D721Med (cell line): ENCODE data around the gene SART3.

Source experiments
- DNase-seq: peaks from one replicate; pipeline ENCODE4 v3.0.0; 2011; ENCODE audit warnings: low spot score; ENCODE audit not compliant: insufficient read length
- FAIRE-seq: peaks from 2 replicates; lab custom pipeline; 2011; peaks lifted over from hg19 to GRCh38; lab: Jason Lieb, UNC
- TF ChIP-seq, protein P1 (sequence below): IDR thresholded peaks from 2 replicates; pipeline ENCODE4 v1.5.1; 2012; ENCODE audit warnings: mild to moderate bottlenecking, control low read depth; ENCODE audit not compliant: insufficient read depth; ENCODE audit errors: missing control alignments

The SART3 gene, protein sequence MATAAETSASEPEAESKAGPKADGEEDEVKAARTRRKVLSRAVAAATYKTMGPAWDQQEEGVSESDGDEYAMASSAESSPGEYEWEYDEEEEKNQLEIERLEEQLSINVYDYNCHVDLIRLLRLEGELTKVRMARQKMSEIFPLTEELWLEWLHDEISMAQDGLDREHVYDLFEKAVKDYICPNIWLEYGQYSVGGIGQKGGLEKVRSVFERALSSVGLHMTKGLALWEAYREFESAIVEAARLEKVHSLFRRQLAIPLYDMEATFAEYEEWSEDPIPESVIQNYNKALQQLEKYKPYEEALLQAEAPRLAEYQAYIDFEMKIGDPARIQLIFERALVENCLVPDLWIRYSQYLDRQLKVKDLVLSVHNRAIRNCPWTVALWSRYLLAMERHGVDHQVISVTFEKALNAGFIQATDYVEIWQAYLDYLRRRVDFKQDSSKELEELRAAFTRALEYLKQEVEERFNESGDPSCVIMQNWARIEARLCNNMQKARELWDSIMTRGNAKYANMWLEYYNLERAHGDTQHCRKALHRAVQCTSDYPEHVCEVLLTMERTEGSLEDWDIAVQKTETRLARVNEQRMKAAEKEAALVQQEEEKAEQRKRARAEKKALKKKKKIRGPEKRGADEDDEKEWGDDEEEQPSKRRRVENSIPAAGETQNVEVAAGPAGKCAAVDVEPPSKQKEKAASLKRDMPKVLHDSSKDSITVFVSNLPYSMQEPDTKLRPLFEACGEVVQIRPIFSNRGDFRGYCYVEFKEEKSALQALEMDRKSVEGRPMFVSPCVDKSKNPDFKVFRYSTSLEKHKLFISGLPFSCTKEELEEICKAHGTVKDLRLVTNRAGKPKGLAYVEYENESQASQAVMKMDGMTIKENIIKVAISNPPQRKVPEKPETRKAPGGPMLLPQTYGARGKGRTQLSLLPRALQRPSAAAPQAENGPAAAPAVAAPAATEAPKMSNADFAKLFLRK

DNA sequence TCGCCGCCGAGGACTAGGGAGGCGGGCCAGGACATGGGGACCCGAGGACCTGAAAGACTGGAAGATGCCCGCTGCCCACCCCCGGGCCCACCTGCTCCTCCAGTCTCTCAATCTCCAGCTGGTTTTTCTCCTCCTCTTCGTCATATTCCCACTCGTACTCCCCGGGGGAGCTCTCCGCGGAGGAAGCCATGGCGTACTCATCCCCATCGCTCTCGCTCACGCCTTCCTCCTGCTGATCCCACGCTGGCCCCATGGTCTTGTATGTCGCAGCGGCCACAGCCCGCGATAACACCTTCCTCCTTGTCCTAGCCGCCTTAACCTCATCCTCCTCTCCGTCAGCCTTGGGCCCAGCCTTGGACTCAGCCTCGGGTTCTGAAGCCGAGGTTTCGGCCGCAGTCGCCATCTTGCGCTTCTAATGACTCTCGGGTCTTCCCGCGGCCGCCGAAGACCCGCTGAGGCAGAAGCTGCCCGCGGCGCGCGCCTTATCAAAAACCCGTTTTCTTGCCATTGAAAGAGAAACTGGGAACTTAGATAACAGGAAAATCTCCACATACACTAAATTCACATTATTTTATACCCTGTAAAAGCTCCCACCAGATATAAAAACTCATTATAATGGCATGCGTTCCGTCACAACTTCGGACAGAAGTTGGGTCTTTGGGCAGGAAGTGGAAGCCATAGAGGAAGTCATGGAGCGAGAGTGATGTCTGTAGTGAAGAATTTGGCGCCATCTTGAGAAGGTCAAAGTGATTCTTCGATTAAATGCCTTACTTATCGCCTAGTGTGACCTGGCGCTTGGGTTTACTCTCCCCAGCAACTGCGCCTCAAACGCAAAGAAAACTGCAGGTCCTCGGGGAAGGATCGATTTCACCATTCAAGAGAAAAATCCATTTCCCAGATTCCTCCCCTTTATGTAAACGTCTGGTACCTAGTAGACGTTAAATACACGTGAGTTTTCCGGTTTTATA is at the start of gene SART3:
TSS of gene SART3 (minus strand) at position 422 of the 968 bp plus-strand sequence. CDS start at position 403, 19 bp downstream.
- peak; percentile 78 for DNase-seq
- FAIRE-seq, result no peak
- TF ChIP-seq, protein P1, sequence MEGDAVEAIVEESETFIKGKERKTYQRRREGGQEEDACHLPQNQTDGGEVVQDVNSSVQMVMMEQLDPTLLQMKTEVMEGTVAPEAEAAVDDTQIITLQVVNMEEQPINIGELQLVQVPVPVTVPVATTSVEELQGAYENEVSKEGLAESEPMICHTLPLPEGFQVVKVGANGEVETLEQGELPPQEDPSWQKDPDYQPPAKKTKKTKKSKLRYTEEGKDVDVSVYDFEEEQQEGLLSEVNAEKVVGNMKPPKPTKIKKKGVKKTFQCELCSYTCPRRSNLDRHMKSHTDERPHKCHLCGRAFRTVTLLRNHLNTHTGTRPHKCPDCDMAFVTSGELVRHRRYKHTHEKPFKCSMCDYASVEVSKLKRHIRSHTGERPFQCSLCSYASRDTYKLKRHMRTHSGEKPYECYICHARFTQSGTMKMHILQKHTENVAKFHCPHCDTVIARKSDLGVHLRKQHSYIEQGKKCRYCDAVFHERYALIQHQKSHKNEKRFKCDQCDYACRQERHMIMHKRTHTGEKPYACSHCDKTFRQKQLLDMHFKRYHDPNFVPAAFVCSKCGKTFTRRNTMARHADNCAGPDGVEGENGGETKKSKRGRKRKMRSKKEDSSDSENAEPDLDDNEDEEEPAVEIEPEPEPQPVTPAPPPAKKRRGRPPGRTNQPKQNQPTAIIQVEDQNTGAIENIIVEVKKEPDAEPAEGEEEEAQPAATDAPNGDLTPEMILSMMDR, result no peak

DNA sequence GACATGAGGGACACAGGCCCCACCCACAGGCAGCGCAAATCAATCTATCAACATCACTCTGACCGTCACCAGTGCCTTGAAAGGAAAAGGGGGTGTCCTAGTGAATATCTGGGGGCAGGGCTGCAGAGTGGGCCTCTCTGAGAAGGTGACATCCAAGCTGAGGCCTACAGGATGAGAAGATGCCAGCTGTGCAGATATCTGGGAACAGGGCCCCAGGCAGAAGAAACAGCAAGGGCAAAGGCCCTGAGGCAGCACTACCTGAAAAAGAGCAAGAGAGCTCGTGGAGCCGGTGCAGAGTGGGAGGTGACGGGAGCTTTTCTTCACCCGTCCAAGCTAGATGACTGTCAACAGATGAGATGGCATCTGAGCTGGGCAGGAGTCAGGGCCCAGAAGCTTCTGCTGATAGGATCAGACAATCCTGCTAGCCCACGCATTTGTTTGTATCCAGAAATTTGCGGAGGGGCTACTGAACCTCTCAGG is 49.4 kb upstream of the SART3 start:
- FAIRE-seq, result no peak
- TF ChIP-seq, protein P1, result no peak
- DNase-seq, result no peak

DNA sequence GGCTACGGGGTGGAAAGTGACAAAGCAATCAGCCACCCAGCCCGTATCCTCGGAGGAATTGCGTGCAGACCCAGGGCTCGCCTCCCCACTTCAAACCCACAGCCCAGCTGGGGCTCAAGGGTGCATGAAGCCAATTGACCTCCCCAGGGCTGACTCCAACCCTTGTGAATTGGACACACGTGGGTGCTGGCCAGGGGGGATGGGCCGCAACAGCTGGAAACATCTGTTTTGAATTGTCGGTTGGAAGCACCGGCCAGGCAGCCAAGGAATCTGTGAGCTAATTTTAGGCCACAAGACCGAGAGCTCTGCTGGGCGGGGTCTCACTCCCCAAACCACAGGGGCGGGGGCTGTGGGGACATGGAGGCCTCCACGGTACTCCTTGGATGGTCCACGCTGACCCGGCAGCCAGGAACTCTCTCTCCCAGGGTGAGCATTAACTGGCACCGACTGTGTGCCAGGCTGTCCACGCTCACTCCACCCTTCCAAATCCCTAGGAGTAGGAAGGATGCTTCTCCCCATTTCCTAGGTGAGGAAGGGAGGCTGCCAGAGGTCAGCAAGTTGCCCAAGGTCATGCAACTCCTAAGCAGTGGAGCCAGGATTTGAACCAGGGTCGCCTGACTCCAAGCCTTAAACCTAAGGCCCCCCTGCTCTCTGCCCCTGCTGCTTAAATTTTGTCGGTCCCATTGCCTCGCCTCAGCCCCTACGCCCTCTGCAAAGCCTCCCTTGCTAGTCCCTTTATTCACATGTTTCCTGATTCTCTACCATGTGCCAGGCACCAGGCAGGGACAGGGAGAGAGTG is 48.8 kb upstream of the SART3 start:
- TF ChIP-seq, protein P1, result no peak
- DNase-seq (no peak), FAIRE-seq (no peak)

DNA sequence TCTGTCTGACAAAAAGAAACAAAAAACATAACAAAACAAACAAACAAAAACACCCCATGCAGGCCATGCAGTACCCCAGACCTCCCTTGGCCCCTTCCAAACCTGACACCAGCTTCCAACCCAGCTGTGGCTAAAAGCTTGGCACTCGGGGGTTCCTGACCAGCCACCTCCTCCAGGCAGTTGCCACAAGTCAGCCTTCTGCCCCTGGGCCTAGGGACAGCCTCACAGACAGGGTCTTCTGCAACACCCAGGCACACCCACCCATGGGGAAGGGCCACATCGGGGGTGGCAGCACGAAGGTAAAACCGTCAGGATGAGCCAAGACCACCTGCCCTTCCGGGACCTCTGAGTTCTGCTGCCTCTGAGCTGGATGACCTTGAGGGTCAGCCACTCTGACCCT is 47.6 kb upstream of the SART3 start:
- FAIRE-seq, result no peak
- TF ChIP-seq, protein P1, result no peak
- no peak for DNase-seq

DNA sequence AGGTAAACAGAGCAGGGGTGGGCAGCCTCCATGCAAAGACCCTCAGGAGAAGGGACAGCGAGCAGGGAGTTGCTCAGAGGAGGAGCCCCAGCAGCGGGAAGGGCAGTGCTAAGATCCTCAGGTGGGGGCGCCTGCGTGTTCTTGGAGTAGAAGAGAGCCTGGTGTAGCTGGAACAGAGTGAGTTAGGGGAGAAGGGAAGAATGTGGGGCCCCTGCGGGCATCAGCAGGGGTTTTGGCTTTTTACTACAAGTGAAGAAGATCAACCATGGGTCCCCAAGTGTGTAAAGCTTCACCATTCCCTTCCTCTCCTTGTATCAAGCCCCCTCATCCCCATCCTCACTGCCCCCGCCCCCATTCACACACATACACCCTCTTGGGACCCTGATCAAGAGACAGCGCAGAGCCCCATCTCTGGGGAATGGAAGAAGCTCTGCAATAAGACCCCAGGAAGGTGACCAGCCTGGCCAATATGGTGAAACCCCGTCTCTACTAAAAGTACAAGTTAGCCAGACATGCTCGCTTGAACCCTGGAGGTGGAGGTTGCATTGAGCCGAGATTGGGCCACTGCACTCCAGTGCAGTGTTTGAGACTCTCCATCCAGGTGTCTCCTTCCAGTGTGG is 47.1 kb upstream of the SART3 start:
- FAIRE-seq (no peak), DNase-seq (no peak)
- TF ChIP-seq, protein P1, result no peak
